Measurements from ENCODE around the gene ADAMTS18. TPM values are rescaled to one million over a fixed set of nuclear protein-coding genes. Genes with fewer than 3 reads are reported as not detected.

The ADAMTS18 gene
- total RNA-seq, 4 donors from 2014 or later, result 0.75 TPM; not detected in 3

DNA sequence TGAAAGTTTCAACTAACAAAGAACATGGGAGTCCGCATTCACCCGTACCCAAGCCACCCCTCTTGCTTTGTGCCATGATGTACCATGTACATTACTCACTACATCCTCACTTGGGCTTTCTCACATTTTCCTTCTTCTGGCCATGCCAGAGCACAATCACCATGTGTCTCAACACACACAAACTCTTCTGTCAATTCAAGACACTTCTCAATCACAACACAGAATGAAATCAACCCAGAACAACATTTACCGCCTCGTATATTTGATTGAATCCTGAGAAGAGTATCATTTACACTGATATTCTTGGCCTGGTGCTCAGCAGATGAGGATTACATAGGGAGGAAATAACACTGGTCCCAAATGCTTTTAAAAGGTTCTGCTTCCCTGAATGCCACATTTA, 4.5 kb downstream of the ADAMTS18 start:
- no peak for DNase-seq
- TF ChIP-seq POLR2A (IDR thresholded peaks at IDR 0.05), result no peak
- TF ChIP-seq, protein P1, sequence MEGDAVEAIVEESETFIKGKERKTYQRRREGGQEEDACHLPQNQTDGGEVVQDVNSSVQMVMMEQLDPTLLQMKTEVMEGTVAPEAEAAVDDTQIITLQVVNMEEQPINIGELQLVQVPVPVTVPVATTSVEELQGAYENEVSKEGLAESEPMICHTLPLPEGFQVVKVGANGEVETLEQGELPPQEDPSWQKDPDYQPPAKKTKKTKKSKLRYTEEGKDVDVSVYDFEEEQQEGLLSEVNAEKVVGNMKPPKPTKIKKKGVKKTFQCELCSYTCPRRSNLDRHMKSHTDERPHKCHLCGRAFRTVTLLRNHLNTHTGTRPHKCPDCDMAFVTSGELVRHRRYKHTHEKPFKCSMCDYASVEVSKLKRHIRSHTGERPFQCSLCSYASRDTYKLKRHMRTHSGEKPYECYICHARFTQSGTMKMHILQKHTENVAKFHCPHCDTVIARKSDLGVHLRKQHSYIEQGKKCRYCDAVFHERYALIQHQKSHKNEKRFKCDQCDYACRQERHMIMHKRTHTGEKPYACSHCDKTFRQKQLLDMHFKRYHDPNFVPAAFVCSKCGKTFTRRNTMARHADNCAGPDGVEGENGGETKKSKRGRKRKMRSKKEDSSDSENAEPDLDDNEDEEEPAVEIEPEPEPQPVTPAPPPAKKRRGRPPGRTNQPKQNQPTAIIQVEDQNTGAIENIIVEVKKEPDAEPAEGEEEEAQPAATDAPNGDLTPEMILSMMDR (IDR thresholded peaks at IDR 0.05), result no peak
- no peaks in the 10 kb centered on the region for H3K27me3 ChIP-seq
- H3K4me1 ChIP-seq, result peaks cover 0 to 12% of the 10 kb centered on the region in 2 donors
- WGBS, 2 donors, result 94 to 95% methylated on average over 4 of the region's 4 CpGs
- intact Hi-C loops (cut with DNase I), result loop anchor here (10.0 kb wide), 1 partner anchor 154 kb away; no protein-coding TSS in a partner anchor
- H3K4me3 ChIP-seq (replicated peaks in 1 of 3), result no peak overlapping the region
- no peaks in the 10 kb centered on the region for H3K36me3 ChIP-seq
- no peak overlapping the region for H3K27ac ChIP-seq
- H3K9me3 ChIP-seq, result no peaks in the 10 kb centered on the region

DNA sequence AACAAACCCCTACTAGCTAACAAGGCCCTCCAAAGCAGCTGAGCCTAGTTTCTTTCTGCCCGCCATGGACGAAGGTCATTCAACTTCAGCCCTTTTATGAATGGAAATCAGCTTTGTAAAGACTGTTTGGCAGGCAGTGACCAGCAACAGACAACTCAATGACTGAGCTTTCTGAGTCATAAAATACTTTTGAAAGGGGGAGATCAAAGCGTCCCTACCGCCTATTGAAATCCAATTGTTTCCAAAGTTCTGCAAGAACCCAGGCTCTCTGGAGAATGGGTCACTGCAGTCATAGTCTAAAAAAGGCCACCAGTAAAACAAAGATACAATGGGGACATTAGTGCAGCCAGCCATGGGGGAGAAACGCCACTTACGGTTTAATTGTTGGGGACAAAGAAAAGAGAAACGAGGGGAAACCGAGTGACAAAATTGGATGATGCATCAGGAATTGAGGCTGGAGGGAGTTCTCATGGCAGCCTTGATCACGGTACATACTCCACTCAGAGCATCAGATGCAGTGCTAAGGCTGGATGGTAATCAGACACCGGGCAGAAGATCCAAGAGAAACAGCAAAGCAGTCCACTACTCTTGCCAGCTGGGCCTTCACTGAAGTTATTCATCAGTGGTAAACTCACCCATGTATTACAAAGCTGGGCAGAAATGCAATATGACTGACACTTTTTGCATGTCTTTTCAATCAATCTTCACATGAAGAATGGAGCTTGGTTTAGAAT, 9.8 kb downstream of the ADAMTS18 start:
- intact Hi-C loops (cut with DNase I), result no loop called here

DNA sequence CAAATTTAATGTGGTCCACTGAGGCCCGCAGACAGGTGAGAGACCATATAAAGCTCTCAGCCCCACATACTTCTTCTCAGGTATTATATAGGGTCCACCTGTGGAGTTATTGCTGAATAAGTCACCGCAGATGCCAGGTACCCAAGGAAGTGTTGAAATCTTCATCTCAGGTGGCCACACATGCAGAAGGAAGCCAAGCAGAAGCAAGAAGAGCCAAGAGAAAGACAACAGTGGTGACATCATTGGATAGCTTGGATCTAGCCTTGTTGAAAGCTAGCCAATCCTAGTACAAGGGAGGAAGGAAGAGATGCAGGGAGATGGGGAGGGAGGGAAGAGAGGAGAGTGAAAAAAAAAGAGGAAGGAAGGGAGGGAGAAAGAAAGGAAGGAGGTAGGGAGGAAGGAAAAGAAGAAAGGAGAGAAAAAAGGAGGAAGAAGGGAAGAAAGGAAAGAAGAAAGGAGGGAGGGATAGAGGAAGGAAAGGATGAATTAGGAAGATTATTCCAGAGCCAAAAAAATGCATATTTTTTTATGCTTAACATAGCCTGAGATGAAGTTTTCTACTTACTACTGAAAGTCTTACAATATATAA, 12.5 kb downstream of the ADAMTS18 start:
- 94% methylated on average over 2 of the region's 2 CpGs for WGBS, 2 donors
- DNase-seq, result no peak
- intact Hi-C loops (cut with DNase I), result no loop called here
- Histone ChIP-seq H3K27me3 (no peaks in the 10 kb centered on the region), H3K27ac (no peak overlapping the region), H3K4me3 (replicated peaks in 1 of 3) (no peak overlapping the region), H3K36me3 (no peaks in the 10 kb centered on the region), H3K9me3 (no peaks in the 10 kb centered on the region), H3K4me1 (no peaks in the 10 kb centered on the region)
- TF ChIP-seq, protein P1 (IDR thresholded peaks at IDR 0.05), result no peak
- TF ChIP-seq POLR2A (IDR thresholded peaks at IDR 0.05), result no peak

More for the DNA sequence above, 9.8 kb downstream of the ADAMTS18 start:
- no peak for DNase-seq
- TF ChIP-seq, protein P1 (IDR thresholded peaks at IDR 0.05), result no peak
- TF ChIP-seq POLR2A (IDR thresholded peaks at IDR 0.05), result no peak
- WGBS, 2 donors, result 88 to 91% methylated on average over 10 of the region's 10 CpGs
- Histone ChIP-seq H3K9me3 (no peaks in the 10 kb centered on the region), H3K27me3 (no peaks in the 10 kb centered on the region), H3K4me3 (replicated peaks in 1 of 3) (no peak overlapping the region), H3K36me3 (no peaks in the 10 kb centered on the region), H3K27ac (no peak overlapping the region), H3K4me1 (no peaks in the 10 kb centered on the region)

DNA sequence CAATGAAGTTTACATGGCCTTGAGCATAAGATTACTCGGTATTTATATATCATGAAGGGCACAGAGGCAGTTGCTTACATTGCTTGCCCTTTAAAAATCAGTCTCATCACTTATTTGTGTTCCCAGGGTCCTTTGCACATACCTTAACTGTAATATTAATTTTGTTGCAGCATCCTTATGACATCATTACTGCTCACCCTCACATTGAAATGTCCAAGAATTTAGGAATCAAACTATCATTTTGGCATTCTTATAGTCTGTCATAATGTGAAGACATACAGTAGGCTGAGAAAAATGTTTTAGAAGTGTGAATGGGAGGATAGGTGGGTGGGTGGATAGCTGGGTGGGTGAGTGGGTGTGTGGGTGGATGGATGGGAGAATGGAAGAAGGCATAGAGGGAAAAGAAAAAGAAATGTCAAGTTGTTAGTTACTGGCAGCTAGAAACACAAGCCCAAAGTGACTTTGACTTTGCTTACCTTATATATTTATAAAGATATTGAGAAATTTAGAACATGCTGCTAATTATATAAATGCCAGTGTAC, 17.8 kb downstream of the ADAMTS18 start:
- no peaks in the 10 kb centered on the region for H3K4me1 ChIP-seq
- intact Hi-C loops (cut with DNase I), result no loop called here
- 91 to 92% methylated on average over 1 of the region's 1 CpG for WGBS, 2 donors
- TF ChIP-seq, protein P1 (IDR thresholded peaks at IDR 0.05), result no peak
- TF ChIP-seq POLR2A (IDR thresholded peaks at IDR 0.05), result no peak
- no peaks in the 10 kb centered on the region for H3K36me3 ChIP-seq
- H3K27ac ChIP-seq, result no peak overlapping the region
- H3K9me3 ChIP-seq, result no peaks in the 10 kb centered on the region
- no peak overlapping the region for H3K4me3 ChIP-seq (replicated peaks in 1 of 3)
- H3K27me3 ChIP-seq, result no peaks in the 10 kb centered on the region
- DNase-seq, result no peak

DNA sequence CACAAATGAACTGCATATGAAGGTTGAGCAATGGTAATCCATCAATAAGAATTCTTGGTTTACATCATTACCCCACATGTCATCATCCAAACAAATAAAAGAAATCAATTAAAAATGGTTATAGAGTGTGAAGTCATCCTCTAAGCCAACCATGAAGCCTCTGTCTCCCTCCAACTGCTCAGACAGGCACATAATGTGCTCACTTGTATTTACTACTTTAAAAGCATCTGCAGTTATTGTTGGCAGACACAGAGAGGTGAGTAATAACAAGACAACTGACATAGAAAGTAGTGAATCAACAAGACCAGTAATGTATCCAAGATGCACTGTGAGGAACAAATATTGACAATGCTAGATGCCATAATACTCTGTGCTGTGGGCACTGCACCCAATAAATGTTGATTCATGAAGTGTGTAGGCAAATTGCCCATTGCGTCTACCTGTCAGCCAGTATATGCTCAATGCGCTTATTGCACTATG, 20.0 kb downstream of the ADAMTS18 start:
- no peaks in the 10 kb centered on the region for H3K36me3 ChIP-seq
- H3K9me3 ChIP-seq, result no peaks in the 10 kb centered on the region
- intact Hi-C loops (cut with DNase I), result no loop called here
- no peaks in the 10 kb centered on the region for H3K27me3 ChIP-seq
- H3K27ac ChIP-seq, result no peak overlapping the region
- TF ChIP-seq POLR2A (IDR thresholded peaks at IDR 0.05), result no peak
- TF ChIP-seq, protein P1 (IDR thresholded peaks at IDR 0.05), result no peak
- no peak for DNase-seq
- H3K4me1 ChIP-seq, result no peaks in the 10 kb centered on the region
- whole genome bisulfite sequencing, 2 donors, result 94 to 98% methylated on average over 2 of the region's 2 CpGs
- H3K4me3 ChIP-seq (replicated peaks in 1 of 3), result no peak overlapping the region
